GM20431 (cell line): ENCODE measurements around the gene THY1.

Source experiments
- in situ Hi-C: fragments of 300-500 bp; cut with MseI, MboI; formaldehyde crosslinking; loops from one replicate; pipeline ENCODE4 v1.15.0; 2020; ENCODE audit warnings: low sequenced_read_pairs; ENCODE audit not compliant: unreplicated experiment

THY1 gene

DNA sequence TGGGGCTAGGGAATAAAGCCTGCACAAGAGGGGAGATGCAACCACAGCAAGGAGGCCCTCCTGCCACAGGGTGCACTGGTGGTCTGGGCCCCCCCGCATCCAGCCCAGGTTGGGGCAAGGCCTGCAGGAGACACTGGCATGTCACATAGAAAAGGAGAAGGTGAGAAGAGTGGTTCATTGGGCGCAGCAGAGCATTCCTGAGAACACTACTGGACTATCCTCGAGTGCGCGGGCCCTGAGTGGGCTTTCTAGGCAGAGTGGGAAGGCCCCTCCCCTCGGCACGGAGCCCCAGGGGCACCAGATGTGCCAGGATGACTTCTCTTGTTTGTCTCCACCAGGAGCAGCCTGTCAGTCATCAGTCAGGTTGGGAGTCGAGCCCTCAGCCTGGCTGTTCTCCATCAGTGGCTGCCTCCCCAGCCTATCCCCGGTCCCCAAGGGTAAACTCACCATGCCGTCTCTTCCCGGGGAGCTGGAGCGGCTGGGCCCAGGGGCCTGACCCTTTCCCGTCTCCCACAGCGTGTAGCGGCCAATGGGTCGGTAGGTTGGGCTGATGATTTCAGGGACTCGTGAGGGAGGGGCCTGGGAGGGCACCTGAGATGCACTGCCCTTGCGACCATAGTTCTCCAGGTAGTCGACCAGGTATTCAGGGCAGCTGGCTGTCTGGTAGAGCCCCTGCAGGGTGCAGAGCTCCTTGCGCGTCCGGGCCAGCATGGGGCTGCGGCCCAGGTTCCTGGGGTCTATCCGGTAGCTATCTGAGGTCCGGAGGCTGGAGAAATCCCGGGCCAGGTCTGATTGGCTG is 50.5 kb downstream of the THY1 start:
- in situ Hi-C loops = loop anchor here (25.0 kb wide), 1 partner anchor 715 kb away; no protein-coding TSS in a partner anchor

DNA sequence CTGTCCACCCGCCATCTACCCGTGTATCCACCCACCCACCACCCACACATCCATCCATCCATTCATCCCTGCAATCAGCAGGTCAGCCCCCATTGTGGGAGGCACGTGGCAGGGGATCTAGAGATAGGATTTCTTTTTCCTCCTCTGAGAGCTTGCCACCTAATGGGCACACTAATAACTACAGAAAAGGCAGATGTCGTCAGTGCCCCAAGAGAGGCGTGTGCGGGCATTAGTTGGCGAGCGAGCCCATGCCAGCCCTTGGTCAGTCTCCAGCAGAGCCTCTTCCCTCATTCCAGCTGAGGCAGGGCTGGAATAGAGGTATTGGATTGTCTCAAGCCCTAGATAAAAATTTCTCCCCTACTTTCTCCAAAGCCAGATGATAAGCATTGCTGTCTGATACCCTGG is 51.2 kb downstream of the THY1 start:
- in situ Hi-C loops = loop anchor here (25.0 kb wide), 1 partner anchor 716 kb away; no protein-coding TSS in a partner anchor

DNA sequence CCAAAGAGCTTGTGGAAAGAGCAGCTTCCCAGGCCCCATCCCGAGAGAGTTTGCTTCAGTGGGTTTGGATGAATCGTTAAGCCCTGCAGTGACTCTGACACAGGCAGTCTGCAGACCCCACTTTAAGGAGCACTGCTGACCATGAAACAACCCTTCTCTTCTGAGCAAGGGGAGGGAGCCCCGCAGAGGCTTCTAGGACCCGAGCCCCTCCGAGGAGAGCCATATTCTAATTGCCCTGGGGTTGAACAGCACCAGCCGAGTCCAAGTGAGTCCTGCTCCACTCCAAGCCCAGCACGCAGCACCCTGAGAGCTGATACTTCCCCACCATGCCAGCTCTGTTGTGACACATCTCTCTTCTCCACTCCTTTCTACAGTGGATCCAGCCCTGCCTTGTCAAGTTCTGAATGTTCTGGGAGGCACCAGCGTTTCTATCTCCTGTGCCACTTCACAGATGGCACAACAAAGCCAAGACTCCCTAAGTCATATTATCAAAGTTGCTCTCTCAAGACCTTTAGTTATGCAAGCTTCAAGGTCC is 51.8 kb downstream of the THY1 start:
- in situ Hi-C loops = loop anchor here (25.0 kb wide), 1 partner anchor 716 kb away; no protein-coding TSS in a partner anchor

DNA sequence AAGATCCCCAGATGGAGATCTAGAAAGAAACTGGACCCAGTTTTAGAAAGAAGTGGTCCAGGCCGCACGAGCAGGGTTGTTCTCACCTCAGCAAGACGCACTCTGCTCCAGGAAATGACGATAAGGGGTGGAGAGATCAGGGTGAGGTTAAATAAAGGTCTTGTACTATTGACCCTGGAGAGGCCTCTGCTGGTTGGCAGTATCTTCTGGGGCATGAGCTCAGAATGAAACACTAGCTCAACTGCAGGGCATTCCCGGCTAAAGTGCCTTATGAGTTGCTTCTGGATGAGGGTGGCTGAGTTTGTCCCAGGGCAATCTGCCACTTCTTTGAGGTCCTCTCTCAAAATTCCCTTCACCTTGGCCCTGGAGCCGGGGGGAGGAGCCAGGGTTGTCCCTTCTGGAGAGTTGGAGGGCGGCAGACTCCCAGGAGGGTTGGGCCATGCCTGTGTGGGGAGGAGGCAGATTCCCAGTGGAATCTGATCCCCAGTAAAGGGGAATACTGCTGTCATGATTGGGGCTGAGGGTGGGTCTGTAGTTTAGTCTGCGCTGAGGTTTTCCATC is 52.4 kb downstream of the THY1 start:
- in situ Hi-C loops = loop anchor here (25.0 kb wide), 1 partner anchor 717 kb away; no protein-coding TSS in a partner anchor

DNA sequence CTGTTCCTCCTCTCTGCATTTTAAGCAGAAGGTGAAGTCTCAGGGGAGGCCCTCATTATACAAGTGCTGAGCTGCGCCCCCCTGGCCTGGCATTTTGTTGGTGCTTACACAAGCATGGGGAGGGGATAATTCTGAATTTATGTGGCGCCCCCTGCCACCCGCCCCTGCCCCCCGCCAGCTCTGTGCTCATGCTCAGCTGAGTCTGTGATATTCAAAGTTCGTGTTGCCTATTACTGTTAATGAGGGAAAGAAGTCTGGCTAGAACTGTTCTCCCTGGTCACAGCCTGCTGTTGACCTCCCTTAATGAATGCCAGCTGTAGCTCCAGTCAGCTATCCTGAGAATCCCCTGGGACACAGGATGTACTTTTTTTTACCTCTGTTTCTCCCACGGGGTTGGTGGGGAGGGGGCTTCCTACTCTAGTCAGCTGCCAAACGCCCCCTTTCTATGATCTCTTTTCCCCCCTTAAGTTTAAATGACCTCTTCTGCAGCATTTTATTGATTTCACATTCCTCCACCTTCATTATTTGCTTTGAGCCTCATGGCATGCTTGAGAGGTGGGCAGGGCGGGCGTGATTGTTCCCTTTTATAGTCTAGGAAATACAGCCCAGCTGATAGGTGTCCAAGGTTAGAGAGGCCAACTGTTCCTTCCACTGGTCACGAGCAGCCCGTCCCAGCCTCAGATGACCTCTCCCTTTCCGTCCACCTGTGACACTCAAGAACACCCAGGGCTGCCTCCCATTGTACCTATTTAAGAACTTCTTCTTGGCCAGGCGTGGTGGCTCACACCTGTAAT is 53.6 kb downstream of the THY1 start:
- in situ Hi-C loops = loop anchor here (25.0 kb wide), 1 partner anchor 718 kb away; no protein-coding TSS in a partner anchor

DNA sequence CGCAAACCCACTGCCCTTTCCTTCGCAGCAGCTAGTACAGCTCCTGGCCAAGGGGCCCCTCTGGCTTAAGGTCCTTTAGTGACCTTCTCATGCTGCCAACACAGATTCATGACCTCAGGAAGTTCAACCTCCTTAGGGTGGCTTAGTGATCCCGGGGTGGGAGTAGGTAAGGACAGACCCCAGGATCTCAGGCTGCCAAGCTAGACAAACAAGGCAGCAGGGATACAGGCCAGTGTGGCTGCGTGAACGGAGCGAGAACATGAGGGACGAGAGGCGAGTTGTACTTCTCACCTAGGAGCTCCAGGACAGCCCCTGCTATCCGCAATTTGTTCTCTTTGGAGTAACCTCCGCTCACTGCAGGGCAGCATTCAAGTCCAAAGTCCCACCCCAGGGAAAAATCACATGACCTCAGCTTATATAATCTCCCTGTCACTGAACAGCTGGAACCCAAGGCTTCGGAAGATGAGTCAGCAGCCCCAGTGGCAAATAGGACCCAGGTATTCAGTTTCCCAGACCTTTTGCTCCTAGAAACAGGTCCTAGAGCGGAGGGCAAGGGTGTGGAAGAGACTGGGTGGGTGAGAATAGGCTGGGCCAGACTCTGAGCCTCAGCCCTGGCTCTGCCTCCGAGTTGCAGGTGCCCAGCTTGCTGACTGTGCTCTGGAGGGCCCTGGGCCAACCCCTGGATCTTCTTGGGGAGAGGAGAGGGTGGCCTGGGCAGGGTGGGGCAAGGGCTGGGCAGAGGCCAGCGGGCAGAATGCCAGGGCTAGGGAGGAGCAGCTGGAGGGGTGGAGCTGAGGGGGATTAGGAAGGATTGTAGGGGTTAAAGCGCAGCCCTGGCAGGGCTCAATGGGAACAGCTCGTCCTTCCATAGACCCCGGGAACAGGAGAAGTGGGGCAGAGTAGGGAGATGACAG is 54.6 kb downstream of the THY1 start:
- in situ Hi-C loops = loop anchor here (25.0 kb wide), 1 partner anchor 719 kb away; no protein-coding TSS in a partner anchor

DNA sequence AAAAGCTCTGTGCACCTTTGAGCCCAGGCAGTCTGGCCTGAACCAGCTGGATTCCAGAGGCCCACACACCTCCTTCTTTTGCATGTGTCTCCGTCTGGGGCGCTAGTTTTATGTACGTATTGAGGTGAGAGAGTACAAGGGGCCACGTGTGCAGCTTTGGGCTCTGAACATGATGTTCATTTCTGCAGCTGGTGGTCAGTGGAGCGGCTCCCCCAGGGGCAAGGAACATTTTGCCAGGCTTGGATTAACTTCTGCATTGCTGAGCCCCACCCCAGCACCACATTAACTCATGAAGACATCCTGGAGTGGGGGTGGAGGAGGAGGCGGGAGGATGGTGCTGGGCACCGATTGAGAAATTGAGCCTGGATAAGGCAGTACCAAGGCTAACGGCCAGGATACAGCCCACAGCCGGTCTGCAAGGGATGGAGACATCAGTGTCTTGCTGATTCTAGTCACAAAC is 55.3 kb downstream of the THY1 start:
- in situ Hi-C loops = loop anchor here (25.0 kb wide), 1 partner anchor 720 kb away; no protein-coding TSS in a partner anchor
